ENCODE data around the gene RHOXF1.
"Not testable (repeated sequence)": the region's sequence is repeated elsewhere in the genome, so short reads cannot be mapped to it uniquely, and the experiment has no call there.

RHOXF1 gene

GRCh38 chrX:120085553-120086185, 30.0 kb downstream of the RHOXF1 start:
- not testable (repeated sequence) for DNase-seq

GRCh38 chrX:120077590-120077989, 38.1 kb downstream of the RHOXF1 start, which contains the start of gene RHOXF2B:
Gene RHOXF2B (minus strand): TSS chrX:120077690. CDS start chrX:120077552, 138 bp downstream.
- not testable (repeated sequence) for DNase-seq

GRCh38 chrX:120066169-120066568, 49.5 kb downstream of the RHOXF1 start:
- DNase-seq, result not testable (repeated sequence)
